ENCODE results near the gene BICD2. TPM values are rescaled to one million over a fixed set of nuclear protein-coding genes. Genes with fewer than 3 reads are reported as not detected.
A peak's percentile ranks its signal among the peaks of the same experiment; 100 is the strongest.

The BICD2 gene
- total and polyA plus RNA-seq, 2 of the 13 experiments (the other 11 are each of a cell fraction or from before 2014, with no cell fraction given), result 5.1 to 17.4 TPM

GRCh38 chr9:92746567-92747458 is 17.8 kb downstream of the BICD2 start (continued):
- TF ChIP-seq ZBTB40 (IDR thresholded peaks at IDR 0.05) (no peak), ZBTB40 (CRISPR knock-in tag; IDR thresholded peaks at IDR 0.05) (no peak), ZNF782 (CRISPR knock-in tag; IDR thresholded peaks at IDR 0.05; ENCODE audit: borderline replicate concordance) (0 out of 2 replicates have a peak, but pooled peaks have one; percentile 32), MTA1 (CRISPR knock-in tag; IDR thresholded peaks at IDR 0.05; ENCODE audit: borderline replicate concordance) (peak; percentile 32; the same call in 1 of the 2 replicates), ARHGAP35 (CRISPR knock-in tag; IDR thresholded peaks at IDR 0.05; ENCODE audit: borderline replicate concordance) (no peak)

Data from HepG2 (cell line).